Hematopoietic multipotent progenitor cell (in vitro differentiated cells): ENCODE results near the gene GAS2L1. TPM values are rescaled to one million over a fixed set of nuclear protein-coding genes. Genes with fewer than 3 reads are reported as not detected.

Experiments used
- DNase-seq, 3 donors: peaks; one replicate each; pipeline ENCODE4 v3.0.0-alpha.2; 2011 to 2015; ENCODE audit warnings: low read depth in 2 of 3, low spot score in 2 of 3
- total RNA-seq: library from RNA; depleted of rRNA; stranded (reverse); fragments of >200 nt; gene quantifications from one replicate; pipeline ENCODE4 v1.2.3, GENCODE V29; 2012

Gene GAS2L1
- total RNA-seq, 1 donor: 9.7 TPM

GRCh38 chr22:29308148-29308790 lies 1.8 kb downstream of the GAS2L1 start:
- no peak for DNase-seq

- no peak for DNase-seq
These were observed 2.4 kb downstream of the GAS2L1 start for GRCh38 chr22:29308791-29309262.

GRCh38 chr22:29309332-29310064 lies 3.0 kb downstream of the GAS2L1 start:
- no peak for DNase-seq

- no peak for DNase-seq
These were observed 3.8 kb downstream of the GAS2L1 start for GRCh38 chr22:29310065-29310862.

GRCh38 chr22:29310863-29311339 lies 4.5 kb downstream of the GAS2L1 start:
- peak in 2 of 3 donors; percentile 92 to 93 for DNase-seq

GRCh38 chr22:29311464-29312217 lies 5.2 kb downstream of the GAS2L1 start:
- DNase-seq: no peak

- DNase-seq: no peak
These were observed 6.0 kb downstream of the GAS2L1 start for GRCh38 chr22:29312218-29313125.

- DNase-seq: peak in 2 of 3 donors; percentile 67 to 73
These were observed 6.7 kb downstream of the GAS2L1 start for GRCh38 chr22:29313126-29313575.

GRCh38 chr22:29313576-29314466 lies 7.4 kb downstream of the GAS2L1 start:
- DNase-seq: no peak

GRCh38 chr22:29314537-29315285 lies 8.3 kb downstream of the GAS2L1 start:
- no peak for DNase-seq

GRCh38 chr22:29315286-29316140 lies 9.1 kb downstream of the GAS2L1 start, which contains the start of gene RASL10A:
Gene RASL10A (minus strand): TSS chr22:29315697. CDS start chr22:29315246, 451 bp downstream.
- DNase-seq: peak in 1 of 3 donors; percentile 34

GRCh38 chr22:29316141-29316828 lies 9.8 kb downstream of the GAS2L1 start:
- no peak for DNase-seq

- DNase-seq: no peak
These were observed 11.5 kb downstream of the GAS2L1 start for GRCh38 chr22:29317827-29318454.

GRCh38 chr22:29319072-29319471 lies 12.6 kb downstream of the GAS2L1 start:
- DNase-seq: no peak

- DNase-seq: peak in 1 of 3 donors; percentile 36
These were observed 14.1 kb downstream of the GAS2L1 start for GRCh38 chr22:29320546-29320945.
